Gastroesophageal sphincter (tissue), 4 donors: Measurements from ENCODE around the gene CNOT8. TPM values are rescaled to one million over a fixed set of nuclear protein-coding genes. Genes with fewer than 3 reads are reported as not detected.

ENCODE experiments used
- ATAC-seq: fragments of 150-250 bp; one replicate; pipeline ENCODE4 v1.9.1; 2016; ENCODE audit warnings: mild to moderate bottlenecking, moderate library complexity
- H3K27ac ChIP-seq, 4 donors: fragments of 200-600 bp; sonication (generic) in 3 of 4; 1 replicate in 3 of 4; 2 replicates in 1 of 4; pipeline ENCODE4 v1.5.1; 2016 to 2019
- H3K27me3 ChIP-seq: fragments of 200-600 bp; sonication (generic); one replicate; pipeline ENCODE4 v1.5.1; 2019
- H3K36me3 ChIP-seq, 2 donors: fragments of 200-600 bp; sonication (generic); one replicate each; pipeline ENCODE4 v1.5.1; 2019; ENCODE audit warnings: control low read depth in 1 of 2
- H3K4me1 ChIP-seq, 3 donors: fragments of 200-600 bp; sonication (generic); 1 replicate in 2 of 3; 2 replicates in 1 of 3; pipeline ENCODE4 v1.5.1; 2016 to 2019; ENCODE audit warnings: control low read depth in 2 of 3
- H3K4me3 ChIP-seq, 2 donors: fragments of 200-600 bp; sonication (generic); one replicate each; pipeline ENCODE4 v1.5.1; 2019; ENCODE audit warnings: mild to moderate bottlenecking in 1 of 2, moderate library complexity in 1 of 2
- H3K9me3 ChIP-seq, 3 donors: fragments of 200-600 bp; sonication (generic); one replicate each; pipeline ENCODE4 v1.5.1; 2017 to 2019; ENCODE audit warnings: control low read depth in 2 of 3
- CTCF ChIP-seq, 4 experiments: fragments of 200-600 bp in 2 of 4; fragments of 450-650 bp in 2 of 4; sonication (generic) in 1 of 4; IDR thresholded peaks; one replicate each; pipeline ENCODE4 v1.5.1; 2017 to 2019; ENCODE audit warnings: antibody characterized with exemption in 4 of 4, mild to moderate bottlenecking in 2 of 4, moderate library complexity in 2 of 4
- EP300 ChIP-seq: sonication (generic); formaldehyde crosslinking; IDR thresholded peaks from one replicate; pipeline ENCODE4 v1.6.1; 2017; ENCODE audit warnings: antibody characterized with exemption, mild to moderate bottlenecking
- POLR2A ChIP-seq, 2 donors: fragments of 450-650 bp; IDR thresholded peaks; one replicate each; pipeline ENCODE4 v1.6.1; 2017; ENCODE audit warnings: antibody characterized with exemption in 2 of 2, mild to moderate bottlenecking in 2 of 2, moderate library complexity in 1 of 2
- POLR2AphosphoS5 ChIP-seq: sonication (generic); formaldehyde crosslinking; IDR thresholded peaks from one replicate; pipeline ENCODE4 v1.6.1; 2017; ENCODE audit warnings: antibody characterized with exemption
- whole genome bisulfite sequencing, 2 donors: methylation state at CpG; one replicate each; pipeline ENCODE4 v1.1.5; 2018; ENCODE audit warnings: low coverage in 1 of 2; 5-methylcytosine and 5-hydroxymethylcytosine counted together
- total RNA-seq, 4 donors: library from RNA; depleted of rRNA; stranded (reverse); fragments of >200 nt; gene quantifications; one replicate each; pipeline ENCODE4 v1.1.0, GENCODE V29; 2016

CNOT8 gene
- total RNA-seq, 4 donors from 2014 or later = 53.6 to 71.5 (median 61.5) TPM

- peaks cover 8 to 100% of the 10 kb centered on the region in 2 donors for H3K36me3 ChIP-seq
- H3K9me3 ChIP-seq = no peaks in the 10 kb centered on the region
- no peak for ATAC-seq
- TF ChIP-seq EP300 (no peak), POLR2A (IDR thresholded peaks at IDR 0.05) (no peak), POLR2AphosphoS5 (no peak), CTCF (IDR thresholded peaks at IDR 0.05) (no peak)
- 81 to 90% methylated on average over 4 to 5 of the region's 5 CpGs for WGBS, 2 donors
- no peak overlapping the region for H3K27ac ChIP-seq
- H3K4me3 ChIP-seq = no peak overlapping the region
- no peaks in the 10 kb centered on the region for H3K4me1 ChIP-seq
- no peaks in the 10 kb centered on the region for H3K27me3 ChIP-seq
Measured at GRCh38 chr5:154893381-154893780, 35.0 kb downstream of the CNOT8 start.

GRCh38 chr5:154895606-154896561, 37.5 kb downstream of the CNOT8 start:
- Histone ChIP-seq H3K4me1 (peaks cover 0 to 5% (median 0%) of the 10 kb centered on the region in 3 donors), H3K36me3 (peaks cover 8 to 100% of the 10 kb centered on the region in 2 donors), H3K4me3 (no peak overlapping the region), H3K9me3 (no peaks in the 10 kb centered on the region), H3K27ac (no peak overlapping the region), H3K27me3 (no peaks in the 10 kb centered on the region)
- no peak for ATAC-seq
- 79 to 82% methylated on average over 9 to 13 of the region's 14 CpGs for WGBS, 2 donors
- TF ChIP-seq POLR2A (IDR thresholded peaks at IDR 0.05) (no peak), CTCF (IDR thresholded peaks at IDR 0.05) (no peak), POLR2AphosphoS5 (no peak)

- ATAC-seq = no peak
- H3K4me1 ChIP-seq = peaks cover 0 to 5% (median 0%) of the 10 kb centered on the region in 3 donors
- no peaks in the 10 kb centered on the region for H3K9me3 ChIP-seq
- TF ChIP-seq POLR2AphosphoS5 (no peak), POLR2A (IDR thresholded peaks at IDR 0.05) (no peak), EP300 (no peak), CTCF (IDR thresholded peaks at IDR 0.05) (no peak)
- no peaks in the 10 kb centered on the region for H3K27me3 ChIP-seq
- H3K4me3 ChIP-seq = no peak overlapping the region
- H3K36me3 ChIP-seq = peaks cover 5 to 100% of the 10 kb centered on the region in 2 donors
- H3K27ac ChIP-seq = no peak overlapping the region
Measured at GRCh38 chr5:154896562-154897165, 38.2 kb downstream of the CNOT8 start.

- peaks cover 0 to 100% of the 10 kb centered on the region in 2 donors for H3K36me3 ChIP-seq
- no peaks in the 10 kb centered on the region for H3K9me3 ChIP-seq
- no peak for TF ChIP-seq POLR2A (IDR thresholded peaks at IDR 0.05)
- TF ChIP-seq CTCF (IDR thresholded peaks at IDR 0.05) = no peak
- TF ChIP-seq POLR2AphosphoS5 = no peak
- no peak for TF ChIP-seq EP300
- no peak overlapping the region for H3K4me3 ChIP-seq
- H3K27me3 ChIP-seq = no peaks in the 10 kb centered on the region
- H3K27ac ChIP-seq = peak overlapping the region in 2 of 4 donors; percentile 7 to 19
- peak; percentile 44 for ATAC-seq
- H3K4me1 ChIP-seq = peaks cover 0 to 5% (median 0%) of the 10 kb centered on the region in 3 donors
- WGBS, 2 donors = 77 to 79% methylated on average over 3 to 4 of the region's 4 CpGs
Measured at GRCh38 chr5:154898210-154898609, 39.8 kb downstream of the CNOT8 start.
